OCI-LY1 (cell line): ENCODE results near the gene RYR3.

Experiments used
- H2AFZ ChIP-seq: fragments of 200-600 bp; sonication (generic), shearing (Covaris generic); 2 replicates; pipeline ENCODE4 v1.6.0; 2014; ENCODE audit warnings: antibody characterized with exemption, mild to moderate bottlenecking, low read length
- H3F3A ChIP-seq: fragments of 200-600 bp; sonication (generic), shearing (Covaris generic); 2 replicates; pipeline ENCODE4 v1.6.0; 2014; ENCODE audit warnings: mild to moderate bottlenecking, antibody characterized with exemption, low read length, moderate library complexity; ENCODE audit not compliant: insufficient read depth
- H3K27ac ChIP-seq: fragments of 200-600 bp; sonication (generic); 2 replicates; pipeline ENCODE4 v1.5.1; 2014; ENCODE audit warnings: low read length, mixed run types, mild to moderate bottlenecking, low read depth; ENCODE audit not compliant: poor library complexity, severe bottlenecking
- H3K27me3 ChIP-seq: fragments of 200-600 bp; sonication (generic); 2 replicates; pipeline ENCODE4 v1.6.0; 2014; ENCODE audit warnings: antibody characterized with exemption, mild to moderate bottlenecking, low read length, moderate library complexity; ENCODE audit not compliant: insufficient read depth
- H3K36me3 ChIP-seq: fragments of 200-600 bp; sonication (generic); 2 replicates; pipeline ENCODE4 v1.6.1; 2014; ENCODE audit warnings: mild to moderate bottlenecking, antibody characterized with exemption, low read length, moderate library complexity, mixed read lengths; ENCODE audit not compliant: insufficient read depth
- H3K4me1 ChIP-seq: fragments of 200-600 bp; sonication (generic); 2 replicates; pipeline ENCODE4 v1.5.1; 2014; ENCODE audit warnings: mild to moderate bottlenecking, low read length, moderate library complexity; ENCODE audit not compliant: insufficient read depth, severe bottlenecking
- H3K4me2 ChIP-seq: fragments of 200-600 bp; sonication (generic), shearing (Covaris generic); 2 replicates; pipeline ENCODE4 v1.6.1; 2014; ENCODE audit warnings: low read length
- H3K4me3 ChIP-seq: fragments of 200-600 bp; sonication (generic); 2 replicates; pipeline ENCODE4 v1.5.1; 2014; ENCODE audit warnings: low read length, low read depth, mild to moderate bottlenecking, mixed read lengths; ENCODE audit not compliant: poor library complexity, severe bottlenecking
- H3K79me2 ChIP-seq: fragments of 200-600 bp; shearing (Covaris generic); 2 replicates; pipeline ENCODE4 v1.6.1; 2016; ENCODE audit warnings: mixed run types, low read length, mixed read lengths; ENCODE audit not compliant: insufficient read depth
- H3K9ac ChIP-seq: fragments of 200-600 bp; sonication (generic), shearing (Covaris generic); 2 replicates; pipeline ENCODE4 v1.6.1; 2014; ENCODE audit warnings: mild to moderate bottlenecking, low read length, mixed read lengths
- H3K9me2 ChIP-seq: fragments of 200-600 bp; sonication (generic), shearing (Covaris generic); 2 replicates; pipeline ENCODE4 v1.6.1; 2014; ENCODE audit warnings: low read depth, mild to moderate bottlenecking, low read length, mixed read lengths
- H3K9me3 ChIP-seq: fragments of 200-600 bp; shearing (Covaris generic); 2 replicates; pipeline ENCODE4 v1.6.1; 2014; ENCODE audit warnings: low read length, mixed read lengths
- H4K20me1 ChIP-seq: fragments of 200-600 bp; sonication (generic), shearing (Covaris generic); 2 replicates; pipeline ENCODE4 v1.6.0; 2016; ENCODE audit warnings: mild to moderate bottlenecking, low read length; ENCODE audit not compliant: insufficient read depth
- CTCF ChIP-seq: fragments of 200-600 bp; sonication (generic), shearing (Covaris generic); IDR thresholded peaks from 2 replicates; pipeline ENCODE4 v1.5.1; 2017; ENCODE audit warnings: mild to moderate bottlenecking, antibody characterized with exemption, low read length, moderate library complexity, mixed read lengths
- EZH2 ChIP-seq: fragments of 200-600 bp; sonication (generic), shearing (Covaris generic); IDR thresholded peaks from 2 replicates; pipeline ENCODE4 v1.8.0; 2017; ENCODE audit warnings: borderline replicate concordance, mixed run types, mild to moderate bottlenecking, antibody characterized with exemption, low read length, moderate library complexity, mixed read lengths

RYR3 gene

DNA sequence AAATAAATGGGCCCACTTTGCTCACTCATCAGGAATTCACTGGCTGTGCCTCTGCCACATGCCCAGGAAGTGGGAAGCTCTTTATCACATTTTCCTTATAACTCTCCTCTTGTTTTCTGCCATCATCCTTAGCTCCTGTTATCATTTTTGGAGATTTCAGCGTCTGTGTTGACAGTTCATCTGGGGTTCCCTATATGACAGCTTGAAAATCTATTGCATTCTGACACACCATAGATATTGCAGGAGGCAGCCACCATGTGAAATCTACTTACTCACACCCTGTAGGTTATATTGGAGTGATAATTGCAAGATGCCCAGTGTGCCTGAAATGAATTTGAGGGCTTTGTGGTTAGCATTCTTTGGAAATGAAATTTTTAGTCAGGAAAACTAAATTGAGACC, 132.9 kb downstream of the RYR3 start:
- H3K4me2 ChIP-seq: no peak overlapping the region
- H3K4me3 ChIP-seq: no peak overlapping the region
- no peak overlapping the region for H2AFZ ChIP-seq
- H3K4me1 ChIP-seq: no peaks in the 10 kb centered on the region
- H3K9me2 ChIP-seq: no peaks in the 10 kb centered on the region
- no peaks in the 10 kb centered on the region for H3F3A ChIP-seq
- no peaks in the 10 kb centered on the region for H3K36me3 ChIP-seq
- H3K27me3 ChIP-seq: no peaks in the 10 kb centered on the region
- no peaks in the 10 kb centered on the region for H3K79me2 ChIP-seq
- TF ChIP-seq CTCF (no peak), EZH2 (no peak)
- no peak overlapping the region for H3K27ac ChIP-seq
- no peaks in the 10 kb centered on the region for H3K9me3 ChIP-seq
- no peak overlapping the region for H3K9ac ChIP-seq
- H4K20me1 ChIP-seq: no peaks in the 10 kb centered on the region

GRCh38 chr15:33445984-33446383, 135.2 kb downstream of the RYR3 start:
- H3F3A ChIP-seq: no peaks in the 10 kb centered on the region
- H3K4me1 ChIP-seq: no peaks in the 10 kb centered on the region
- H3K27me3 ChIP-seq: no peaks in the 10 kb centered on the region
- no peaks in the 10 kb centered on the region for H4K20me1 ChIP-seq
- H3K4me2 ChIP-seq: no peak overlapping the region
- no peak overlapping the region for H3K4me3 ChIP-seq
- no peaks in the 10 kb centered on the region for H3K9me3 ChIP-seq
- no peak overlapping the region for H2AFZ ChIP-seq
- no peaks in the 10 kb centered on the region for H3K79me2 ChIP-seq
- no peaks in the 10 kb centered on the region for H3K9me2 ChIP-seq
- TF ChIP-seq EZH2 (no peak), CTCF (no peak)
- H3K27ac ChIP-seq: no peak overlapping the region
- no peak overlapping the region for H3K9ac ChIP-seq
- no peaks in the 10 kb centered on the region for H3K36me3 ChIP-seq

- Histone ChIP-seq H3K36me3 (no peaks in the 10 kb centered on the region), H3F3A (no peaks in the 10 kb centered on the region), H3K4me3 (no peak overlapping the region), H3K9me2 (no peaks in the 10 kb centered on the region), H3K4me1 (no peaks in the 10 kb centered on the region), H3K27me3 (no peaks in the 10 kb centered on the region), H3K9ac (no peak overlapping the region), H4K20me1 (no peaks in the 10 kb centered on the region), H3K79me2 (no peaks in the 10 kb centered on the region), H3K4me2 (no peak overlapping the region), H2AFZ (no peak overlapping the region), H3K9me3 (no peaks in the 10 kb centered on the region), H3K27ac (no peak overlapping the region)
- TF ChIP-seq EZH2: no peak
- TF ChIP-seq CTCF: no peak
These were observed 137.4 kb downstream of the RYR3 start for GRCh38 chr15:33448151-33448550.
